ENCODE results near the gene CHRNA3.

Gene CHRNA3

GRCh38 chr15:78654272-78654671 lies 33.5 kb upstream of the CHRNA3 start:
- no peak overlapping the region for H3K9ac ChIP-seq
- H3K36me3 ChIP-seq = no peaks in the 10 kb centered on the region
- peaks cover 10% of the 10 kb centered on the region for H3K4me1 ChIP-seq
- H3K9me3 ChIP-seq = no peaks in the 10 kb centered on the region
- H3K27me3 ChIP-seq = no peaks in the 10 kb centered on the region
- no peak for TF ChIP-seq Cebpa-rat (IDR thresholded peaks at IDR 0.05)
- H4K20me1 ChIP-seq = no peaks in the 10 kb centered on the region
- no peak overlapping the region for H3K4me3 ChIP-seq
- H3K4me2 ChIP-seq = no peak overlapping the region
- H3K27ac ChIP-seq = no peak overlapping the region

DNA sequence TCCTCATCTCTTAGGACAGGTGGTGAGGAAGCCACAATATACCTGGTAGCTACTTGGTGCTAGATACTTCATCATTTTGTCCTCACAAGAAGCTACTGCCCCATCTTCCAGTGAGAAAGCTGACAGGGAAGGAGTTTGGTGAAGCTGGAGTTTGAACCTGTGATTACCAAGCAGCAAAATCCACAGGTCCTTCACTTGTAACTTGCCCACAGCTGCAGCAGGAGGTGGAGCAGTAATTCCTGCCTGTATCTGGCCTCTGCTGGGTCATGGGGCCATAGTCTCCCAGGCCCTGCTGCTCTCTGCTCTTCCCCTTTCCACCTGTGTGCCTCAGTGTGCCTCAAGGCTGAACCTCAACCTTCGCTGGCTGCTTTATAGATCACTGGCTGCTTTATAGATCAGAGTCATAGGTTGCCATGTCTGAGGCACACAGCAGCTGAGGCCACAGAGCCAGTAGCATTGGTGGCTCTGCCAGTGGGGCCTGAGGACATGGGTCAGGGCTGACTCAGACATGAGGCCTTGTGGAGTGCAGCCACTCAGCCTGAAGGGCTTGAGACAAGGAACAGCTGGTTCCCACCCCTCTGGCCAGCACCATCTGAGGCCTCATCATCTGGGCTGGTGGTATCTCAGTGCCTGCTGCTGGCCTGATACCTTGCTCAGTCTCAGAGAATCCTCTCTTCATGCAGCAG lies 31.3 kb upstream of the CHRNA3 start:
- H3K9ac ChIP-seq = no peak overlapping the region
- no peak for TF ChIP-seq Cebpa-rat (IDR thresholded peaks at IDR 0.05)
- H3K36me3 ChIP-seq = no peaks in the 10 kb centered on the region
- no peaks in the 10 kb centered on the region for H3K9me3 ChIP-seq
- H3K27me3 ChIP-seq = no peaks in the 10 kb centered on the region
- no peak overlapping the region for H3K4me2 ChIP-seq
- no peaks in the 10 kb centered on the region for H4K20me1 ChIP-seq
- no peak overlapping the region for H3K4me3 ChIP-seq
- peaks cover 6% of the 10 kb centered on the region; the same call in 1 of the 2 replicates for H3K4me1 ChIP-seq
- H3K27ac ChIP-seq = no peak overlapping the region

- no peak overlapping the region for H3K27ac ChIP-seq
- no peak overlapping the region for H3K4me2 ChIP-seq
- H3K4me1 ChIP-seq = peaks cover 6% of the 10 kb centered on the region; the same call in 1 of the 2 replicates
- no peak for TF ChIP-seq Cebpa-rat (IDR thresholded peaks at IDR 0.05)
- no peaks in the 10 kb centered on the region for H4K20me1 ChIP-seq
- no peak overlapping the region for H3K9ac ChIP-seq
- no peaks in the 10 kb centered on the region for H3K27me3 ChIP-seq
- no peaks in the 10 kb centered on the region for H3K36me3 ChIP-seq
- H3K9me3 ChIP-seq = no peaks in the 10 kb centered on the region
- H3K4me3 ChIP-seq = no peak overlapping the region
Observed at GRCh38 chr15:78651007-78651406, 30.2 kb upstream of the CHRNA3 start.

DNA sequence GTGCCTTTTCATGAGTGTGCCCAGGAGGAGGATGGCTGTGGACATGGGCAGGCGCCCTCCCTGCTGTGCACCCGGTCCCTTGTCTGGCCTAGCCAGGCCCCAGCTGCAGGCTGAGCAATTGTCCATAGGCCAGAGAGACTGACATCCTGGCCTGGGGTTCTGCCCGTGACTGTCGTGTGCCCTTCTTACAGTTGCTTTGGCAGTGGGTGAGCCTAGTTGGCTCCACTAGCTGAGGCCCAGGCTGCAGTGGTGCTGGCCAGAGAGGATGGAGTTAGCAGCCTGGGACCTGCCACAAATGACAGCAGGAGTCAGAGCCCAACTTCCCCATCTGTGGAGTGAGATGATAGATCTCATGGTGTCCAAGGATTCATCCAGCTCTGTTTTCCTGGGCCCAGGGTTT lies 29.2 kb upstream of the CHRNA3 start:
- Histone ChIP-seq H3K4me1 (peaks cover 2% of the 10 kb centered on the region; the same call in 1 of the 2 replicates), H3K9ac (no peak overlapping the region), H3K9me3 (no peaks in the 10 kb centered on the region), H3K27me3 (no peaks in the 10 kb centered on the region), H4K20me1 (no peaks in the 10 kb centered on the region), H3K4me2 (no peak overlapping the region), H3K36me3 (no peaks in the 10 kb centered on the region), H3K27ac (no peak overlapping the region), H3K4me3 (no peak overlapping the region)
- no peak for TF ChIP-seq Cebpa-rat (IDR thresholded peaks at IDR 0.05)

GRCh38 chr15:78645009-78645408 lies 24.2 kb upstream of the CHRNA3 start:
- no peaks in the 10 kb centered on the region for H3K9me3 ChIP-seq
- no peak overlapping the region for H3K27ac ChIP-seq
- no peak overlapping the region for H3K4me3 ChIP-seq
- no peaks in the 10 kb centered on the region for H3K27me3 ChIP-seq
- no peaks in the 10 kb centered on the region for H4K20me1 ChIP-seq
- TF ChIP-seq Cebpa-rat (IDR thresholded peaks at IDR 0.05) = no peak
- H3K9ac ChIP-seq = no peak overlapping the region
- peaks cover 20% of the 10 kb centered on the region for H3K4me1 ChIP-seq
- no peaks in the 10 kb centered on the region for H3K36me3 ChIP-seq
- H3K4me2 ChIP-seq = no peak overlapping the region

DNA sequence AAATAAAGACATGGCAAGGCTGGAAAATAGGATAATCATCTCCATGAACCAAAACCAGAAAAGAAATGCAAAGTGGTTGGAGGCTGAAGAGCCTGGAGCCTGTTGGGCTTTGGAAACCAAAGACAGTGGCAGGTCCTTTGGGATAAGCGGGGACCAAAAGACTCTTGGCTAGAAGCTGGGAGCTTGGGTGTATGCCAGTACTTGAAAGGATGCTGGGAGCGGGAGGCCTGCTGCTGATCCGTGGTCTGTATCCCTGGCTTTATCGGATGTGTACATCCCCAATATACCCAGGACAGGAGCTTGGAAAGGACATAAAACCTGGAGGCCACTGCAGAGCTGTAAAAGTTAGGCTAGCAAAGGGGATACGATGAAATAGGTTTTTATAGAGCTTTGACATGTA lies 21.5 kb upstream of the CHRNA3 start:
- Histone ChIP-seq H3K4me3 (no peak overlapping the region), H3K27ac (no peak overlapping the region), H3K9me3 (no peaks in the 10 kb centered on the region), H3K36me3 (no peaks in the 10 kb centered on the region), H3K27me3 (no peaks in the 10 kb centered on the region), H3K4me1 (peaks cover 21% of the 10 kb centered on the region), H3K9ac (no peak overlapping the region), H4K20me1 (no peaks in the 10 kb centered on the region), H3K4me2 (no peak overlapping the region)
- TF ChIP-seq Cebpa-rat (IDR thresholded peaks at IDR 0.05) = no peak

DNA sequence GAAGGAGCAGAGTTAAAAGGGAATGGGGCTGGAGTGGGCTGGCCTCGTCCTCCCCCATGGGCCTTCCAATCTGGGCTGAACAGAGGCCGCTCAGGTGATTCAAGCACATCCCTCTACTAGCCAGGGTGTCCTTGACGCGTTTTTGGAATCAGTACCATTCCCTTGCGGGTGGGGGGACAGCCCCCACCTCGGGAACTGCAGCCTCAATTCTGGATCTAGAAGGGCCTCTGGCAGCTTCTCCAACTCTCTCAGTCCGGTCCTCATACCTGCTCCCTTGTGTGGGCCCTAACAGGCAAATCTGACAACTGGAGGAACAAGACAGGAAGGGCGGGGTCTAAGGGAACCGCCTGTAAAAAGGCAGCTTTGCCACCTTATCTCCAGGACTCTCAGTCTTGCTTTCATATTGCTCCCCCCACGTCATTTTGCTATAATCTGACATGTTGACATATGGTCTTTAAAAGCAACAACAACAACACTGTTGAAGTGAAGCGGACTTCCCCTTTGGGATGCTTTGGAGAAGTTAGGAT lies 21.0 kb upstream of the CHRNA3 start:
- Histone ChIP-seq H3K4me2 (peak overlapping the region; percentile 94), H3K27me3 (no peaks in the 10 kb centered on the region), H3K27ac (no peak overlapping the region), H3K4me1 (peaks cover 21% of the 10 kb centered on the region), H4K20me1 (no peaks in the 10 kb centered on the region), H3K9ac (no peak overlapping the region), H3K4me3 (no peak overlapping the region), H3K36me3 (no peaks in the 10 kb centered on the region), H3K9me3 (no peaks in the 10 kb centered on the region)
- no peak for TF ChIP-seq Cebpa-rat (IDR thresholded peaks at IDR 0.05)

- H3K4me2 ChIP-seq = peak within 1 kb of the TSS; percentile 94
- peaks cover 21% of the 10 kb centered on the region for H3K4me1 ChIP-seq
- no peak for TF ChIP-seq Cebpa-rat (IDR thresholded peaks at IDR 0.05)
- no peaks in the 10 kb centered on the region for H3K27me3 ChIP-seq
- H3K9me3 ChIP-seq = no peaks in the 10 kb centered on the region
- H3K9ac ChIP-seq = peak within 1 kb of the TSS; percentile 78
- H4K20me1 ChIP-seq = no peaks in the 10 kb centered on the region
- H3K4me3 ChIP-seq = peak within 1 kb of the TSS; percentile 73
- H3K36me3 ChIP-seq = no peaks in the 10 kb centered on the region
- peak within 1 kb of the TSS; percentile 60; the same call in 1 of the 2 replicates for H3K27ac ChIP-seq
Observed at GRCh38 chr15:78641102-78641748, 20.4 kb upstream of the CHRNA3 start, which contains the start of gene CHRNB4. CHRNB4 (minus strand) TSS chr15:78641210; CDS start chr15:78641133, 77 bp downstream.

GRCh38 chr15:78640527-78641101 lies 19.8 kb upstream of the CHRNA3 start:
- Histone ChIP-seq H3K9me3 (no peaks in the 10 kb centered on the region), H3K4me3 (peak overlapping the region; percentile 73), H3K4me2 (peak overlapping the region; percentile 94), H3K27ac (peak overlapping the region; percentile 60; the same call in 1 of the 2 replicates), H3K27me3 (no peaks in the 10 kb centered on the region), H3K4me1 (peaks cover 21% of the 10 kb centered on the region), H3K9ac (peak overlapping the region; percentile 78), H4K20me1 (no peaks in the 10 kb centered on the region), H3K36me3 (no peaks in the 10 kb centered on the region)
- TF ChIP-seq Cebpa-rat (IDR thresholded peaks at IDR 0.05) = no peak

All from BLaER1 (cell line).